IMR-90 (cell line): ENCODE data around the gene FSTL3. TPM values are rescaled to one million over a fixed set of nuclear protein-coding genes. Genes with fewer than 3 reads are reported as not detected.
"Not testable (repeated sequence)": the region's sequence is repeated elsewhere in the genome, so short reads cannot be mapped to it uniquely, and the experiment has no call there.

Source experiments
- ATAC-seq: fragments of 200-7000 bp; cut with Tn5 transposase; 2 replicates; pipeline ENCODE4 v1.9.1; 2020; ENCODE audit warnings: low read depth, mild to moderate bottlenecking, moderate library complexity
- BruUV-seq: library from RNA; stranded (reverse); fragments of 400-500 nt; replicated peaks from 2 replicates; lab custom pipeline; 2021; lab: Mats Ljungman, UMichigan
- CTCF ChIA-PET: fragments of 300-600 bp; formaldehyde crosslinking; extraction: SDS; loops from one replicate; lab custom pipeline; 2021; ENCODE audit warnings: antibody characterized with exemption; lab: Yijun Ruan, JAX
- POLR2A ChIA-PET: fragments of 300-600 bp; sonication (Branson Sonifier 250); formaldehyde crosslinking; loops from one replicate; lab custom pipeline; 2022; ENCODE audit warnings: antibody characterized with exemption; ENCODE audit not compliant: unreplicated experiment; lab: Charles Lee
- DNase-seq: peaks from one replicate; pipeline ENCODE4 v3.0.0; 2013
- H2AFZ ChIP-seq: replicated peaks from 2 replicates; pipeline ENCODE3; 2013; ENCODE audit warnings: low read length, mild to moderate bottlenecking; ENCODE audit not compliant: poor library complexity
- H2AK5ac ChIP-seq: 2 replicates; pipeline ENCODE4 v1.6.1; 2013; ENCODE audit warnings: low read depth, low read length, inconsistent platforms
- H2AK9ac ChIP-seq: replicated peaks from 2 replicates; pipeline ENCODE3; 2013; ENCODE audit warnings: mild to moderate bottlenecking, low read depth, low read length, moderate library complexity; ENCODE audit not compliant: poor library complexity
- H2BK120ac ChIP-seq: 2 replicates; pipeline ENCODE4 v1.6.1; 2013; ENCODE audit warnings: low read depth, low read length, inconsistent platforms
- H2BK15ac ChIP-seq: 3 replicates; pipeline ENCODE4 v1.6.1; 2013; ENCODE audit warnings: low read depth, low read length, inconsistent platforms
- H2BK20ac ChIP-seq: 2 replicates; pipeline ENCODE4 v1.6.1; 2013; ENCODE audit warnings: low read depth, mild to moderate bottlenecking, inconsistent platforms, low read length, moderate library complexity
- H2BK5ac ChIP-seq: 2 replicates; pipeline ENCODE4 v1.6.1; 2013; ENCODE audit warnings: mild to moderate bottlenecking, low read depth, low read length, inconsistent platforms; ENCODE audit not compliant: poor library complexity, severe bottlenecking
- H3K14ac ChIP-seq: replicated peaks from 2 replicates; pipeline ENCODE4 v1.6.1; 2013; ENCODE audit warnings: low read depth, low read length, inconsistent platforms
- H3K18ac ChIP-seq: 2 replicates; pipeline ENCODE4 v1.6.1; 2013; ENCODE audit warnings: low read depth, low read length, control low read depth
- H3K23ac ChIP-seq: 2 replicates; pipeline ENCODE4 v1.6.1; 2013; ENCODE audit warnings: low read depth, low read length, inconsistent platforms
- H3K27ac ChIP-seq: 2 replicates; pipeline ENCODE4 v1.5.1; 2013; ENCODE audit warnings: mild to moderate bottlenecking, control low read depth, low read length; ENCODE audit not compliant: insufficient read depth
- H3K27me3 ChIP-seq: 2 replicates; pipeline ENCODE4 v1.6.1; 2013; ENCODE audit warnings: low read length; ENCODE audit not compliant: control insufficient read depth, insufficient read depth
- H3K36me3 ChIP-seq: 2 replicates; pipeline ENCODE4 v1.6.1; 2013; ENCODE audit warnings: low read length, mixed read lengths; ENCODE audit not compliant: control insufficient read depth, insufficient read depth
- H3K4ac ChIP-seq: 2 replicates; pipeline ENCODE4 v1.6.1; 2013; ENCODE audit warnings: low read depth, low read length, inconsistent platforms
- H3K4me1 ChIP-seq: 2 replicates; pipeline ENCODE4 v1.6.1; 2013; ENCODE audit warnings: low read length, mixed read lengths; ENCODE audit not compliant: control insufficient read depth, insufficient read depth
- H3K4me2 ChIP-seq: 2 replicates; pipeline ENCODE4 v1.6.1; 2013; ENCODE audit warnings: low read depth, mild to moderate bottlenecking, control low read depth, low read length, moderate library complexity
- H3K4me3 ChIP-seq: 2 replicates; pipeline ENCODE4 v1.5.1; 2013; ENCODE audit warnings: low read depth, mild to moderate bottlenecking, control low read depth, low read length, moderate library complexity; ENCODE audit not compliant: insufficient read depth
- H3K56ac ChIP-seq: 2 replicates; pipeline ENCODE4 v1.6.1; 2013; ENCODE audit warnings: low read length, inconsistent platforms; ENCODE audit not compliant: insufficient read depth; ENCODE audit errors: extremely low read depth
- H3K79me1 ChIP-seq, 2 experiments: 2 replicates each; pipeline ENCODE4 v1.6.1; 2013; ENCODE audit warnings: low read length in 2 of 2, inconsistent platforms in 1 of 2, low read depth in 1 of 2
- H3K9ac ChIP-seq: 2 replicates; pipeline ENCODE4 v1.6.1; 2013; ENCODE audit warnings: low read depth, low read length, control low read depth
- H3K9me1 ChIP-seq: 2 replicates; pipeline ENCODE4 v1.6.1; 2013; ENCODE audit warnings: low read length, inconsistent platforms; ENCODE audit not compliant: insufficient read depth
- H3K9me3 ChIP-seq: 2 replicates; pipeline ENCODE4 v1.6.1; 2013; ENCODE audit warnings: low read length; ENCODE audit not compliant: control insufficient read depth, insufficient read depth
- H4K20me1 ChIP-seq: 2 replicates; pipeline ENCODE4 v1.6.1; 2013; ENCODE audit warnings: low read length, inconsistent platforms; ENCODE audit not compliant: insufficient read depth
- H4K5ac ChIP-seq: 2 replicates; pipeline ENCODE4 v1.6.1; 2013; ENCODE audit warnings: mild to moderate bottlenecking, low read depth, low read length, control low read depth
- H4K8ac ChIP-seq, 2 experiments: 2 replicates each; pipeline ENCODE4 v1.6.1; 2013; ENCODE audit warnings: low read depth in 2 of 2, low read length in 2 of 2, control low read depth in 1 of 2, inconsistent platforms in 1 of 2
- H4K91ac ChIP-seq: 2 replicates; pipeline ENCODE4 v1.6.1; 2013; ENCODE audit warnings: low read depth, low read length, inconsistent platforms; ENCODE audit not compliant: insufficient read depth
- WGBS, 2 experiments: methylation state at CpG; one replicate each; pipeline versions ENCODE4 v1.1.5 to v1.1.7; 2013; ENCODE audit warnings: missing lambda C conversion rate in 2 of 2; ENCODE audit not compliant: insufficient read length in 1 of 2; ENCODE audit errors: extremely low coverage in 2 of 2; 5-methylcytosine and 5-hydroxymethylcytosine counted together
- dilution Hi-C: fragments of 300-500 bp; cut with HindIII; formaldehyde crosslinking; loops from one replicate; pipeline ENCODE4 v1.14.3; 2018; ENCODE audit warnings: low sequenced_read_pairs; ENCODE audit not compliant: unreplicated experiment
- in situ Hi-C: fragments of 300-500 bp; cut with MboI; formaldehyde crosslinking; loops from 3 replicates; pipeline ENCODE4 v1.14.3; 2019; ENCODE audit warnings: low sequenced_read_pairs, inconsistent platforms, mixed read lengths
- intact Hi-C: fragments of 100-400 bp; cut with micrococcal nuclease; formaldehyde crosslinking; loops from 2 replicates; pipeline ENCODE4 v1.10.0; 2022
- polyA plus RNA-seq, 3 experiments: library from polyadenylated mRNA; depleted of rRNA; stranded (reverse); fragments of >200 nt; gene quantifications; 2 replicates each; pipeline ENCODE4 v1.2.3, GENCODE V29; 2012; ENCODE audit warnings: low replicate concordance in 1 of 3
- total RNA-seq: library from RNA; depleted of rRNA; stranded (reverse); fragments of >200 nt; gene quantifications from 2 replicates; pipeline ENCODE4 v1.2.3, GENCODE V29; 2012

The FSTL3 gene
- total and polyA plus RNA-seq, 2 of the 4 experiments (the other 2 are of a cell fraction): 32.3 to 76.9 TPM

DNA sequence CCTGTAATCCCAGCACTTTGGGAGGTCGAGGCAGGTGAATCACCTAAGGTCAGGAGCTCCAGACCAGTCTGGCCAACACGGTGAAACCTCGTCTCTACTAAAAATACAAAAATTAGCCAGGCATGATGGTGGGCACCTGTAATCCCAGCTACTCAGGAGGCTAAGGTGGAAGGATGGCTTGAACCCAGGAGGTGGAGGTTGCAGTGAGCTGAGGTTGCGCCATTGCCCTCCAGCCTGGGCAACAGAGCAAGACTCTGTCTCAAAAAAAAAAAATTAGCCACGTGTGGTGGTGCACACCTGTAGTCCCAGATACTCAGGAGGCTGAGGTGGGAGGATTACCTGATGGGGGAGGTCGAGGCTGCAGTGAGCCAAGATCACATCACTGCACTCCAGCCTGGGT lies 26.7 kb downstream of the FSTL3 start:
- H3K4me3 ChIP-seq, in situ Hi-C loops, H4K91ac ChIP-seq, H2AFZ ChIP-seq, H3K27me3 ChIP-seq, H3K56ac ChIP-seq, H4K20me1 ChIP-seq, H3K4me2 ChIP-seq, H3K79me1 ChIP-seq, ATAC-seq, intact Hi-C loops, H2BK15ac ChIP-seq, CTCF ChIA-PET, H3K9ac ChIP-seq, H3K4me1 ChIP-seq, H2BK5ac ChIP-seq, H3K18ac ChIP-seq, H3K9me3 ChIP-seq, H2AK9ac ChIP-seq, H4K8ac ChIP-seq, H2AK5ac ChIP-seq, dilution Hi-C loops, H3K9me1 ChIP-seq, H3K4ac ChIP-seq, H3K23ac ChIP-seq, H3K36me3 ChIP-seq, BruUV-seq, H4K5ac ChIP-seq, DNase-seq, H2BK20ac ChIP-seq, H3K14ac ChIP-seq, H2BK120ac ChIP-seq, H3K27ac ChIP-seq: not testable (repeated sequence)
- POLR2A ChIA-PET: interaction anchor here (0.6 kb wide), 1 partner anchor 67 kb away, joined by 4 read pairs; no protein-coding TSS in a partner anchor
- no CpG with 5 or more reads among the region's 6 CpGs for WGBS, 2 experiments
